ENCODE data around the gene CPNE6. TPM values are rescaled to one million over a fixed set of nuclear protein-coding genes. Genes with fewer than 3 reads are reported as not detected.

Gene CPNE6
- total RNA-seq, 1 experiment from 2014 or later: not detected

GRCh38 chr14:24063263-24063836 is 8.0 kb upstream of the CPNE6 start:
- no peaks in the 10 kb centered on the region for H3K36me3 ChIP-seq (ENCODE audit: insufficient read depth, low read length, poor library complexity, severe bottlenecking)
- DNase-seq (ENCODE audit: low spot score): no peak
- ChIA-PET CTCF (no interaction called here), POLR2A (ENCODE audit: low non-redundant PET) (no interaction called here)
- no peaks in the 10 kb centered on the region for H3K4me1 ChIP-seq (ENCODE audit: insufficient read depth, low read length, poor library complexity, severe bottlenecking)
- H3K9me3 ChIP-seq (ENCODE audit: low read depth, low read length, poor library complexity, severe bottlenecking): no peaks in the 10 kb centered on the region
- H3K4me3 ChIP-seq (ENCODE audit: low read depth, low read length, poor library complexity, severe bottlenecking): no peak overlapping the region
- no TSS peak for BruUV-seq (replicated peaks)
- no peak overlapping the region for H3K27ac ChIP-seq (ENCODE audit: low read depth, low read length, poor library complexity, severe bottlenecking)
- no peak for TF ChIP-seq CTCF (conservative IDR thresholded peaks at IDR 0.05; ENCODE audit: low read depth, low read length)
- no peak for TF ChIP-seq EZH2 (IDR thresholded peaks at IDR 0.05; ENCODE audit: borderline replicate concordance, low read depth, low read length, poor library complexity, severe bottlenecking)
- H3K27me3 ChIP-seq (replicated peaks; ENCODE audit: insufficient read depth, low read depth, low read length, poor library complexity): no peaks in the 10 kb centered on the region
- intact Hi-C loops (cut with micrococcal nuclease; ENCODE audit: unreplicated experiment): no loop called here

- no peaks in the 10 kb centered on the region for H3K36me3 ChIP-seq (ENCODE audit: insufficient read depth, low read length, poor library complexity, severe bottlenecking)
- H3K27ac ChIP-seq (ENCODE audit: low read depth, low read length, poor library complexity, severe bottlenecking): no peak overlapping the region
- H3K4me3 ChIP-seq (ENCODE audit: low read depth, low read length, poor library complexity, severe bottlenecking): no peak overlapping the region
- POLR2A ChIA-PET (ENCODE audit: low non-redundant PET): interaction anchor here (0.5 kb wide), 1 partner anchor 95 kb away, joined by 12 read pairs; no protein-coding TSS in a partner anchor
- H3K4me1 ChIP-seq (ENCODE audit: insufficient read depth, low read length, poor library complexity, severe bottlenecking): no peaks in the 10 kb centered on the region
- DNase-seq (ENCODE audit: low spot score): no peak
- CTCF ChIA-PET: no interaction called here
- no peak for TF ChIP-seq EZH2 (IDR thresholded peaks at IDR 0.05; ENCODE audit: borderline replicate concordance, low read depth, low read length, poor library complexity, severe bottlenecking)
- no peak for TF ChIP-seq CTCF (conservative IDR thresholded peaks at IDR 0.05; ENCODE audit: low read depth, low read length)
- no TSS peak for BruUV-seq (replicated peaks)
- no peaks in the 10 kb centered on the region for H3K27me3 ChIP-seq (replicated peaks; ENCODE audit: insufficient read depth, low read depth, low read length, poor library complexity)
- intact Hi-C loops (cut with micrococcal nuclease; ENCODE audit: unreplicated experiment): no loop called here
- no peaks in the 10 kb centered on the region for H3K9me3 ChIP-seq (ENCODE audit: low read depth, low read length, poor library complexity, severe bottlenecking)
Measured at GRCh38 chr14:24064091-24064795, 7.1 kb upstream of the CPNE6 start.

GRCh38 chr14:24064856-24065255 is 6.5 kb upstream of the CPNE6 start:
- no peaks in the 10 kb centered on the region for H3K9me3 ChIP-seq (ENCODE audit: low read depth, low read length, poor library complexity, severe bottlenecking)

More at GRCh38 chr14:24064856-24065255, 6.5 kb upstream of the CPNE6 start:
- no peak for DNase-seq (ENCODE audit: low spot score)
- Histone ChIP-seq H3K27me3 (replicated peaks; ENCODE audit: insufficient read depth, low read depth, low read length, poor library complexity) (peaks cover 3% of the 10 kb centered on the region), H3K27ac (ENCODE audit: low read depth, low read length, poor library complexity, severe bottlenecking) (no peak overlapping the region), H3K4me1 (ENCODE audit: insufficient read depth, low read length, poor library complexity, severe bottlenecking) (no peaks in the 10 kb centered on the region), H3K36me3 (ENCODE audit: insufficient read depth, low read length, poor library complexity, severe bottlenecking) (no peaks in the 10 kb centered on the region), H3K4me3 (ENCODE audit: low read depth, low read length, poor library complexity, severe bottlenecking) (no peak overlapping the region)
- no TSS peak for BruUV-seq (replicated peaks)
- TF ChIP-seq CTCF (conservative IDR thresholded peaks at IDR 0.05; ENCODE audit: low read depth, low read length) (no peak), EZH2 (IDR thresholded peaks at IDR 0.05; ENCODE audit: borderline replicate concordance, low read depth, low read length, poor library complexity, severe bottlenecking) (no peak)
- ChIA-PET POLR2A (ENCODE audit: low non-redundant PET) (interaction anchor here (0.5 kb wide), 1 partner anchor 95 kb away, joined by 12 read pairs; no protein-coding TSS in a partner anchor), CTCF (no interaction called here)
- intact Hi-C loops (cut with micrococcal nuclease; ENCODE audit: unreplicated experiment): no loop called here

Measured in A673 (cell line).